HEK293 (cell line): ENCODE results near the gene PRR33.

Experiments used
- CTCF ChIA-PET: fragments of 350-600 bp; formaldehyde crosslinking; extraction: SDS; loops from one replicate; lab custom pipeline; 2021; ENCODE audit warnings: antibody characterized with exemption; lab: Yijun Ruan, JAX
- POLR2A ChIA-PET: fragments of 300-600 bp; formaldehyde crosslinking; extraction: SDS; loops from one replicate; lab custom pipeline; 2020; ENCODE audit warnings: antibody characterized with exemption, inconsistent platforms; lab: Yijun Ruan, JAX
- H3K27ac ChIP-seq: fragments of 200-500 bp; sonication (Bioruptor generic); 2 replicates; pipeline ENCODE4 v1.5.1; 2014; ENCODE audit warnings: low read depth, low read length, control low read depth, inconsistent platforms; ENCODE audit errors: extremely low read depth
- H3K36me3 ChIP-seq, 2 experiments: fragments of 200-500 bp in 1 of 2; sonication (Bioruptor generic) in 1 of 2; 1 replicate in 1 of 2; 2 replicates in 1 of 2; pipeline ENCODE4 v1.5.1; 2014 to 2017; ENCODE audit warnings: inconsistent platforms in 2 of 2, low read length in 2 of 2; ENCODE audit not compliant: control insufficient read depth in 2 of 2, insufficient read depth in 1 of 2
- H3K4me1 ChIP-seq: fragments of 200-500 bp; sonication (Bioruptor generic); 2 replicates; pipeline ENCODE4 v1.5.1; 2014; ENCODE audit warnings: mild to moderate bottlenecking, low read length, inconsistent platforms; ENCODE audit not compliant: control insufficient read depth, insufficient read depth
- H3K4me3 ChIP-seq: 2 replicates; pipeline ENCODE4 v1.5.1; 2011; ENCODE audit warnings: low read depth, mild to moderate bottlenecking, control low read depth, low read length, moderate library complexity
- H3K9me3 ChIP-seq: fragments of 200-500 bp; sonication (Bioruptor generic); 2 replicates; pipeline ENCODE4 v1.5.1; 2014; ENCODE audit warnings: low read depth, low read length, inconsistent platforms; ENCODE audit not compliant: control insufficient read depth, insufficient read depth
- BCL11B ChIP-seq: fragments of 450-650 bp; formaldehyde crosslinking; IDR thresholded peaks from 2 replicates; pipeline ENCODE4 v1.5.1; 2016; ENCODE audit warnings: low read depth, missing biosample characterization, missing genetic modification characterization
- WT1 ChIP-seq: fragments of 450-650 bp; formaldehyde crosslinking; IDR thresholded peaks from 2 replicates; pipeline ENCODE4 v1.5.1; 2016; ENCODE audit warnings: missing biosample characterization, missing genetic modification characterization
- ZBTB48 ChIP-seq: fragments of 450-650 bp; formaldehyde crosslinking; IDR thresholded peaks from 2 replicates; pipeline ENCODE4 v1.5.1; 2016; ENCODE audit warnings: missing biosample characterization, missing genetic modification characterization
- ZNF10 ChIP-seq: fragments of 450-650 bp; formaldehyde crosslinking; IDR thresholded peaks from 2 replicates; pipeline ENCODE4 v1.5.1; 2017; ENCODE audit warnings: missing biosample characterization, missing genetic modification characterization
- ZNF174 ChIP-seq: fragments of 450-650 bp; formaldehyde crosslinking; IDR thresholded peaks from 2 replicates; pipeline ENCODE4 v1.5.0; 2017; ENCODE audit warnings: missing biosample characterization, mild to moderate bottlenecking, missing genetic modification characterization
- ZNF18 ChIP-seq: fragments of 450-650 bp; formaldehyde crosslinking; IDR thresholded peaks from 2 replicates; pipeline ENCODE4 v1.5.1; 2016; ENCODE audit warnings: missing biosample characterization, missing genetic modification characterization
- ZNF274 ChIP-seq, 2 experiments: fragments of 200-500 bp in 1 of 2; fragments of 450-650 bp in 1 of 2; sonication (Bioruptor generic) in 1 of 2; formaldehyde crosslinking in 1 of 2; IDR thresholded peaks; 2 replicates each; pipeline versions ENCODE4 v1.5.1 to v1.6.1; 2014 to 2016; ENCODE audit warnings: borderline replicate concordance in 1 of 2, inconsistent platforms in 1 of 2, low read length in 1 of 2, missing biosample characterization in 1 of 2, missing genetic modification characterization in 1 of 2
- ZNF354C ChIP-seq: fragments of 450-650 bp; formaldehyde crosslinking; IDR thresholded peaks from 2 replicates; pipeline ENCODE4 v1.5.1; 2016; ENCODE audit warnings: missing biosample characterization, missing genetic modification characterization, low read depth, borderline replicate concordance
- ZNF391 ChIP-seq: fragments of 450-650 bp; formaldehyde crosslinking; IDR thresholded peaks from 2 replicates; pipeline ENCODE4 v1.5.1; 2016; ENCODE audit warnings: low read depth, missing biosample characterization, missing genetic modification characterization, borderline replicate concordance
- ZNF548 ChIP-seq: fragments of 450-650 bp; formaldehyde crosslinking; IDR thresholded peaks from 2 replicates; pipeline ENCODE4 v1.5.1; 2016; ENCODE audit warnings: missing biosample characterization, missing genetic modification characterization
- ZNF747 ChIP-seq: fragments of 450-650 bp; formaldehyde crosslinking; IDR thresholded peaks from 2 replicates; pipeline ENCODE4 v1.5.1; 2016; ENCODE audit warnings: missing biosample characterization, missing genetic modification characterization
- ZNF76 ChIP-seq: fragments of 450-650 bp; formaldehyde crosslinking; IDR thresholded peaks from 2 replicates; pipeline ENCODE4; 2016; ENCODE audit warnings: low read depth, missing biosample characterization, missing genetic modification characterization, borderline replicate concordance
- ZNF830 ChIP-seq: fragments of 450-650 bp; IDR thresholded peaks from 2 replicates; pipeline ENCODE4 v1.5.0; 2018; ENCODE audit warnings: missing biosample characterization, missing genetic modification characterization, low read depth, mild to moderate bottlenecking, moderate library complexity
- TF ChIP-seq, protein P1 (sequence below): fragments of 450-650 bp; formaldehyde crosslinking; IDR thresholded peaks from 2 replicates; pipeline ENCODE4 v1.5.0; 2017; ENCODE audit warnings: missing biosample characterization, missing genetic modification characterization, borderline replicate concordance

PRR33 gene

GRCh38 chr11:1839204-1839923, 52.3 kb downstream of the PRR33 start:
- CTCF ChIA-PET: interaction anchor here (0.6 to 1.9 kb wide), 4 partner anchors 145 to 316 kb away, joined by 3 to 6 read pairs (median 4); no protein-coding TSS in a partner anchor

DNA sequence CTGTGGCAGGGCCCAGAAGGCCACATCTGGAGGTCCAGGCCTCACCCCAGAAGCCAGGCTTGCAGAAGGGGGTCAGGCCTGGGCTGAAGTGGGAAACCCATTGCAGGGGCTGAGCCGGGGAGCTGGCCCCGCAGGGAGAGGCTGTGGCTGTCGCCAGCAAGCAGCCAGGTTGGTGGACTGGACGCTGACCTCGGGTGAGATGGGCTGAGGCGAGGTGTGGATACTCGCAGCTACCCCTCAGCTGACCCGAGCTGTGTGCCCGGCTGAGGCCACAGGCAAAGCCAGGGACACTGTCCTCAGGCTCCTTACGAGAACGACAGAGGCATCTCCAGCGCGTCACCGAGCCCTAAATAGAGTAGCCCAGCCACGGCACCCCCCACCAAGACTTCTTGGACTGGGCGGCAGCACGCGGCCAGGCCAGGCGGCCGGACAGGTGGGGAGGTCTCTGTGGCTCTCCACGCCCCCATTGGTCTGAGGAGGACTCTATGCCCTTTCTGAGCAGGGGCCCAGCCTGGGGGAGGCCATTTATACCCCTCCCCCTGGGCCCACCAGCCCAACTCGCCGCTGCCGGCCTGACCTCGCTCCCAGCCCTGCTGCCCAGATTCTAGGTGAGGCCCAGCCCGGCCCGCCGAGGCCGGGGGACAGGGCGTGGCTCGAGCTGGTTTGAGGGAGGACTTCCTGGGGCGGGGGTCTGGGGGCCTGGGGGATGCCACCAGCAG, 53.1 kb downstream of the PRR33 start, which contains the start of gene TNNI2:
Gene TNNI2 (plus strand): TSS at position 556 of the 719 bp plus-strand sequence. CDS start 716 bp downstream, outside the sequence.
- no peaks in the 10 kb centered on the region for H3K4me1 ChIP-seq
- CTCF ChIA-PET: interaction anchor here (0.6 to 1.9 kb wide), 3 partner anchors 144 to 317 kb away, joined by 4 to 6 read pairs (median 5); no protein-coding TSS in a partner anchor

More at GRCh38 chr11:1839204-1839923, 52.3 kb downstream of the PRR33 start:
- POLR2A ChIA-PET: no interaction called here
- no peak overlapping the region for H3K4me3 ChIP-seq
- no peak for TF ChIP-seq ZNF76 (tag by site-specific recombination)
- TF ChIP-seq ZNF174 (tag by site-specific recombination): no peak
- TF ChIP-seq, protein P1, sequence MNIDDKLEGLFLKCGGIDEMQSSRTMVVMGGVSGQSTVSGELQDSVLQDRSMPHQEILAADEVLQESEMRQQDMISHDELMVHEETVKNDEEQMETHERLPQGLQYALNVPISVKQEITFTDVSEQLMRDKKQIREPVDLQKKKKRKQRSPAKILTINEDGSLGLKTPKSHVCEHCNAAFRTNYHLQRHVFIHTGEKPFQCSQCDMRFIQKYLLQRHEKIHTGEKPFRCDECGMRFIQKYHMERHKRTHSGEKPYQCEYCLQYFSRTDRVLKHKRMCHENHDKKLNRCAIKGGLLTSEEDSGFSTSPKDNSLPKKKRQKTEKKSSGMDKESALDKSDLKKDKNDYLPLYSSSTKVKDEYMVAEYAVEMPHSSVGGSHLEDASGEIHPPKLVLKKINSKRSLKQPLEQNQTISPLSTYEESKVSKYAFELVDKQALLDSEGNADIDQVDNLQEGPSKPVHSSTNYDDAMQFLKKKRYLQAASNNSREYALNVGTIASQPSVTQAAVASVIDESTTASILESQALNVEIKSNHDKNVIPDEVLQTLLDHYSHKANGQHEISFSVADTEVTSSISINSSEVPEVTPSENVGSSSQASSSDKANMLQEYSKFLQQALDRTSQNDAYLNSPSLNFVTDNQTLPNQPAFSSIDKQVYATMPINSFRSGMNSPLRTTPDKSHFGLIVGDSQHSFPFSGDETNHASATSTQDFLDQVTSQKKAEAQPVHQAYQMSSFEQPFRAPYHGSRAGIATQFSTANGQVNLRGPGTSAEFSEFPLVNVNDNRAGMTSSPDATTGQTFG: no peak
- no peak for TF ChIP-seq WT1 (tag by site-specific recombination)
- TF ChIP-seq ZNF391 (tag by site-specific recombination): no peak
- TF ChIP-seq ZNF18: no peak
- no peak overlapping the region for H3K27ac ChIP-seq
- no peaks in the 10 kb centered on the region for H3K36me3 ChIP-seq
- no peaks in the 10 kb centered on the region for H3K4me1 ChIP-seq
- no peaks in the 10 kb centered on the region for H3K9me3 ChIP-seq

More for the DNA sequence above, 53.1 kb downstream of the PRR33 start, which contains the start of gene TNNI2:
- POLR2A ChIA-PET: no interaction called here
- no peak within 1 kb of the TSS for H3K27ac ChIP-seq
- no peaks in the 10 kb centered on the region for H3K36me3 ChIP-seq
- no peak for TF ChIP-seq ZNF747
- TF ChIP-seq, protein P1: no peak
- TF ChIP-seq ZBTB48 (tag by site-specific recombination): no peak
- no peak for TF ChIP-seq ZNF354C (tag by site-specific recombination)
- no peak for TF ChIP-seq ZNF10 (tag by site-specific recombination)
- TF ChIP-seq ZNF548 (tag by site-specific recombination): no peak
- no peak for TF ChIP-seq BCL11B (tag by site-specific recombination)
- no peak for TF ChIP-seq ZNF830 (tag by site-specific recombination)
- no peak for TF ChIP-seq ZNF274 (IDR thresholded peaks at IDR 0.05; ENCODE audit: low read length)
- TF ChIP-seq ZNF274 (tag by site-specific recombination; IDR thresholded peaks at IDR 0.05; ENCODE audit: borderline replicate concordance): no peak
- H3K9me3 ChIP-seq: no peaks in the 10 kb centered on the region
- H3K4me3 ChIP-seq: no peak within 1 kb of the TSS
